ENCODE measurements around the gene VAT1. TPM values are rescaled to one million over a fixed set of nuclear protein-coding genes. Genes with fewer than 3 reads are reported as not detected.
A peak's percentile ranks its signal among the peaks of the same experiment; 100 is the strongest.

VAT1 gene
- total and polyA plus RNA-seq, 2 of the 13 experiments (the other 11 are each of a cell fraction or from before 2014, with no cell fraction given), result 143 to 205 TPM

- TF ChIP-seq, protein P1, sequence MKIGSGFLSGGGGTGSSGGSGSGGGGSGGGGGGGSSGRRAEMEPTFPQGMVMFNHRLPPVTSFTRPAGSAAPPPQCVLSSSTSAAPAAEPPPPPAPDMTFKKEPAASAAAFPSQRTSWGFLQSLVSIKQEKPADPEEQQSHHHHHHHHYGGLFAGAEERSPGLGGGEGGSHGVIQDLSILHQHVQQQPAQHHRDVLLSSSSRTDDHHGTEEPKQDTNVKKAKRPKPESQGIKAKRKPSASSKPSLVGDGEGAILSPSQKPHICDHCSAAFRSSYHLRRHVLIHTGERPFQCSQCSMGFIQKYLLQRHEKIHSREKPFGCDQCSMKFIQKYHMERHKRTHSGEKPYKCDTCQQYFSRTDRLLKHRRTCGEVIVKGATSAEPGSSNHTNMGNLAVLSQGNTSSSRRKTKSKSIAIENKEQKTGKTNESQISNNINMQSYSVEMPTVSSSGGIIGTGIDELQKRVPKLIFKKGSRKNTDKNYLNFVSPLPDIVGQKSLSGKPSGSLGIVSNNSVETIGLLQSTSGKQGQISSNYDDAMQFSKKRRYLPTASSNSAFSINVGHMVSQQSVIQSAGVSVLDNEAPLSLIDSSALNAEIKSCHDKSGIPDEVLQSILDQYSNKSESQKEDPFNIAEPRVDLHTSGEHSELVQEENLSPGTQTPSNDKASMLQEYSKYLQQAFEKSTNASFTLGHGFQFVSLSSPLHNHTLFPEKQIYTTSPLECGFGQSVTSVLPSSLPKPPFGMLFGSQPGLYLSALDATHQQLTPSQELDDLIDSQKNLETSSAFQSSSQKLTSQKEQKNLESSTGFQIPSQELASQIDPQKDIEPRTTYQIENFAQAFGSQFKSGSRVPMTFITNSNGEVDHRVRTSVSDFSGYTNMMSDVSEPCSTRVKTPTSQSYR (CRISPR knock-in tag; IDR thresholded peaks at IDR 0.05; ENCODE audit: borderline replicate concordance), result 0 out of 2 replicates have a peak, but pooled peaks have one; percentile 18
- TF ChIP-seq GMEB2 (CRISPR knock-in tag; IDR thresholded peaks at IDR 0.05; ENCODE audit: low read depth) (peak; percentile 29; the same call in 1 of the 2 replicates), HNRNPH1 (optimal IDR thresholded peaks at IDR 0.05; ENCODE audit: low read depth, low read length) (no peak)
- TF ChIP-seq, protein P2, sequence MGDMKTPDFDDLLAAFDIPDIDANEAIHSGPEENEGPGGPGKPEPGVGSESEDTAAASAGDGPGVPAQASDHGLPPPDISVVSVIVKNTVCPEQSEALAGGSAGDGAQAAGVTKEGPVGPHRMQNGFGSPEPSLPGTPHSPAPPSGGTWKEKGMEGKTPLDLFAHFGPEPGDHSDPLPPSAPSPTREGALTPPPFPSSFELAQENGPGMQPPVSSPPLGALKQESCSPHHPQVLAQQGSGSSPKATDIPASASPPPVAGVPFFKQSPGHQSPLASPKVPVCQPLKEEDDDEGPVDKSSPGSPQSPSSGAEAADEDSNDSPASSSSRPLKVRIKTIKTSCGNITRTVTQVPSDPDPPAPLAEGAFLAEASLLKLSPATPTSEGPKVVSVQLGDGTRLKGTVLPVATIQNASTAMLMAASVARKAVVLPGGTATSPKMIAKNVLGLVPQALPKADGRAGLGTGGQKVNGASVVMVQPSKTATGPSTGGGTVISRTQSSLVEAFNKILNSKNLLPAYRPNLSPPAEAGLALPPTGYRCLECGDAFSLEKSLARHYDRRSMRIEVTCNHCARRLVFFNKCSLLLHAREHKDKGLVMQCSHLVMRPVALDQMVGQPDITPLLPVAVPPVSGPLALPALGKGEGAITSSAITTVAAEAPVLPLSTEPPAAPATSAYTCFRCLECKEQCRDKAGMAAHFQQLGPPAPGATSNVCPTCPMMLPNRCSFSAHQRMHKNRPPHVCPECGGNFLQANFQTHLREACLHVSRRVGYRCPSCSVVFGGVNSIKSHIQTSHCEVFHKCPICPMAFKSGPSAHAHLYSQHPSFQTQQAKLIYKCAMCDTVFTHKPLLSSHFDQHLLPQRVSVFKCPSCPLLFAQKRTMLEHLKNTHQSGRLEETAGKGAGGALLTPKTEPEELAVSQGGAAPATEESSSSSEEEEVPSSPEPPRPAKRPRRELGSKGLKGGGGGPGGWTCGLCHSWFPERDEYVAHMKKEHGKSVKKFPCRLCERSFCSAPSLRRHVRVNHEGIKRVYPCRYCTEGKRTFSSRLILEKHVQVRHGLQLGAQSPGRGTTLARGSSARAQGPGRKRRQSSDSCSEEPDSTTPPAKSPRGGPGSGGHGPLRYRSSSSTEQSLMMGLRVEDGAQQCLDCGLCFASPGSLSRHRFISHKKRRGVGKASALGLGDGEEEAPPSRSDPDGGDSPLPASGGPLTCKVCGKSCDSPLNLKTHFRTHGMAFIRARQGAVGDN (CRISPR knock-in tag; IDR thresholded peaks at IDR 0.05), result peak; percentile 73; the same call in 1 of the 2 replicates
Measured at GRCh38 chr17:42980274-42980765, 41.9 kb downstream of the VAT1 start, which contains the start of gene RUNDC1 (continued).
